ENCODE data around the gene ZBTB21.
A peak's percentile ranks its signal among the peaks of the same experiment; 100 is the strongest.
"Not testable (repeated sequence)": the region's sequence is repeated elsewhere in the genome, so short reads cannot be mapped to it uniquely, and the experiment has no call there.

Gene ZBTB21

GRCh38 chr21:41966041-41966833, 43.9 kb downstream of the ZBTB21 start:
- no peak for DNase-seq

- DNase-seq, result no peak
These were observed 44.6 kb downstream of the ZBTB21 start for GRCh38 chr21:41965461-41966013.

- DNase-seq, result no peak
These were observed 45.1 kb downstream of the ZBTB21 start for GRCh38 chr21:41965045-41965444.

- no peak for DNase-seq
These were observed 46.0 kb downstream of the ZBTB21 start for GRCh38 chr21:41964171-41964570.

GRCh38 chr21:41962425-41962966, 47.7 kb downstream of the ZBTB21 start:
- no peak for DNase-seq

- no peak for DNase-seq
These were observed 48.4 kb downstream of the ZBTB21 start for GRCh38 chr21:41961753-41962152.

- no peak for DNase-seq
These were observed 48.9 kb downstream of the ZBTB21 start for GRCh38 chr21:41961282-41961701.

- DNase-seq, result no peak
These were observed 49.8 kb downstream of the ZBTB21 start for GRCh38 chr21:41960386-41960785.

GRCh38 chr21:41959697-41960096, 50.5 kb downstream of the ZBTB21 start:
- not testable (repeated sequence) for DNase-seq

GRCh38 chr21:41958886-41959563, 51.1 kb downstream of the ZBTB21 start:
- no peak for DNase-seq

GRCh38 chr21:41957991-41958766, 52.0 kb downstream of the ZBTB21 start:
- DNase-seq, result no peak

- no peak for DNase-seq
These were observed 53.0 kb downstream of the ZBTB21 start for GRCh38 chr21:41956926-41957729.

GRCh38 chr21:41955516-41955915, 54.6 kb downstream of the ZBTB21 start:
- no peak for DNase-seq

- DNase-seq, result no peak
These were observed 55.3 kb downstream of the ZBTB21 start for GRCh38 chr21:41954654-41955499.

GRCh38 chr21:41953831-41954653, 56.1 kb downstream of the ZBTB21 start, which contains the start of gene C2CD2:
TSS of gene C2CD2 (minus strand) at chr21:41954018. CDS start at chr21:41953648, 370 bp downstream.
- DNase-seq, result peak; percentile 37

- no peak for DNase-seq
These were observed 56.8 kb downstream of the ZBTB21 start for GRCh38 chr21:41953249-41953830.

- DNase-seq, result no peak
These were observed 57.5 kb downstream of the ZBTB21 start for GRCh38 chr21:41952568-41953248.

- DNase-seq, result no peak
These were observed 58.1 kb downstream of the ZBTB21 start for GRCh38 chr21:41951876-41952567.

Measured in activated naive CD4-positive, alpha-beta T cell treated with anti-CD3 and anti-CD28 coated beads, Interleukin-2, amount 50 U/mL, for 16 hours (primary cell).